ENCODE results near the gene ARPC2. TPM values are rescaled to one million over a fixed set of nuclear protein-coding genes. Genes with fewer than 3 reads are reported as not detected.

The ARPC2 gene
- total RNA-seq, 1 experiment from 2014 or later: 284 TPM

- ChIA-PET CTCF (interaction anchor here (0.5 to 12.3 kb wide), 9 partner anchors 8 to 174 kb away, joined by 3 to 215 read pairs (median 6); partner anchors contain the start of genes AAMP, CATIP and PNKD), POLR2A (interaction anchor here (0.8 to 11.8 kb wide), 9 partner anchors 7 to 368 kb away, joined by 3 to 390 read pairs (median 17); partner anchors contain the start of genes AAMP, ARPC2, BCS1L and PNKD)
- no peak for TF ChIP-seq CTCF (IDR thresholded peaks at IDR 0.05; ENCODE audit: unreplicated experiment)
- no peak for DNase-seq (ENCODE audit: unreplicated experiment)
- Mint-ChIP-seq H3K36me3 (ENCODE audit: insufficient read depth, unreplicated experiment) (peaks cover 13% of the 10 kb centered on the region), H3K9me3 (ENCODE audit: unreplicated experiment) (no peaks in the 10 kb centered on the region), H3K27me3 (ENCODE audit: insufficient read depth, unreplicated experiment) (no peaks in the 10 kb centered on the region), H3K27ac (ENCODE audit: low read depth, unreplicated experiment) (peak overlapping the region; percentile 91), H3K4me1 (ENCODE audit: insufficient read depth, unreplicated experiment) (peaks cover 42% of the 10 kb centered on the region), H3K4me3 (ENCODE audit: unreplicated experiment) (peak overlapping the region; percentile 75)
- intact Hi-C loops (cut with micrococcal nuclease): loop anchor here (2.0 kb wide), 1 partner anchor 105 kb away; no protein-coding TSS in a partner anchor
- no TSS peak for BruUV-seq (replicated peaks)
Observed at GRCh38 chr2:218291318-218292047, 74.5 kb downstream of the ARPC2 start.

- BruUV-seq (replicated peaks): TSS peak; percentile 26
- Mint-ChIP-seq H3K27ac (ENCODE audit: low read depth, unreplicated experiment) (peak within 1 kb of the TSS; percentile 91), H3K4me1 (ENCODE audit: insufficient read depth, unreplicated experiment) (peaks cover 34% of the 10 kb centered on the region), H3K27me3 (ENCODE audit: insufficient read depth, unreplicated experiment) (no peaks in the 10 kb centered on the region), H3K36me3 (ENCODE audit: insufficient read depth, unreplicated experiment) (peaks cover 7% of the 10 kb centered on the region), H3K9me3 (ENCODE audit: unreplicated experiment) (no peaks in the 10 kb centered on the region), H3K4me3 (ENCODE audit: unreplicated experiment) (peak within 1 kb of the TSS; percentile 75)
- peak; percentile 77 for DNase-seq (ENCODE audit: unreplicated experiment)
- TF ChIP-seq CTCF (IDR thresholded peaks at IDR 0.05; ENCODE audit: unreplicated experiment): peak; percentile 90
- intact Hi-C loops (cut with micrococcal nuclease): loop anchor here (2.0 kb wide), 1 partner anchor 104 kb away; no protein-coding TSS in a partner anchor
- POLR2A ChIA-PET: interaction anchor here (0.6 to 11.8 kb wide), 8 partner anchors 11 to 367 kb away, joined by 3 to 390 read pairs (median 12); partner anchors contain the start of genes AAMP, ARPC2, BCS1L and PNKD
- CTCF ChIA-PET: interaction anchor here (0.5 to 12.3 kb wide), 22 partner anchors 7 to 354 kb away, joined by 3 to 215 read pairs (median 4); partner anchors contain the start of genes AAMP, CATIP and PNKD
Observed at GRCh38 chr2:218292048-218293014, 75.3 kb downstream of the ARPC2 start, which contains the start of gene TMBIM1. TMBIM1 (minus strand) TSS chr2:218292503; CDS start chr2:218282141, 10,362 bp downstream.

GRCh38 chr2:218293715-218294429, 76.9 kb downstream of the ARPC2 start:
- H3K36me3 Mint-ChIP-seq (ENCODE audit: insufficient read depth, unreplicated experiment): peaks cover 5% of the 10 kb centered on the region
- H3K27ac Mint-ChIP-seq (ENCODE audit: low read depth, unreplicated experiment): peak overlapping the region; percentile 86
- no peak overlapping the region for H3K4me3 Mint-ChIP-seq (ENCODE audit: unreplicated experiment)
- TF ChIP-seq CTCF (IDR thresholded peaks at IDR 0.05; ENCODE audit: unreplicated experiment): no peak
- no peak for DNase-seq (ENCODE audit: unreplicated experiment)
- peaks cover 38% of the 10 kb centered on the region for H3K4me1 Mint-ChIP-seq (ENCODE audit: insufficient read depth, unreplicated experiment)
- intact Hi-C loops (cut with micrococcal nuclease): loop anchor here (2.0 kb wide), 1 partner anchor 103 kb away; no protein-coding TSS in a partner anchor
- no TSS peak for BruUV-seq (replicated peaks)
- POLR2A ChIA-PET: interaction anchor here (0.7 to 6.5 kb wide), 5 partner anchors 8 to 112 kb away, joined by 3 to 71 read pairs (median 17); partner anchors contain the start of genes AAMP and PNKD
- no peaks in the 10 kb centered on the region for H3K27me3 Mint-ChIP-seq (ENCODE audit: insufficient read depth, unreplicated experiment)
- CTCF ChIA-PET: interaction anchor here (0.6 to 12.3 kb wide), 14 partner anchors 9 to 1879 kb away, joined by 3 to 215 read pairs (median 4); partner anchors contain the start of genes AAMP and PNKD
- H3K9me3 Mint-ChIP-seq (ENCODE audit: unreplicated experiment): no peaks in the 10 kb centered on the region
